NCI-H1694 treated with DMSO at 0.1 percent for 48 hours (cell line): ENCODE measurements around the gene TKT.
A peak's percentile ranks its signal among the peaks of the same experiment; 100 is the strongest.
"Not testable (repeated sequence)": the region's sequence is repeated elsewhere in the genome, so short reads cannot be mapped to it uniquely, and the experiment has no call there.

Source experiments
- DNase-seq: peaks from one replicate; lab custom pipeline; 2025; lab: John Stamatoyannopoulos, UW

TKT gene, protein sequence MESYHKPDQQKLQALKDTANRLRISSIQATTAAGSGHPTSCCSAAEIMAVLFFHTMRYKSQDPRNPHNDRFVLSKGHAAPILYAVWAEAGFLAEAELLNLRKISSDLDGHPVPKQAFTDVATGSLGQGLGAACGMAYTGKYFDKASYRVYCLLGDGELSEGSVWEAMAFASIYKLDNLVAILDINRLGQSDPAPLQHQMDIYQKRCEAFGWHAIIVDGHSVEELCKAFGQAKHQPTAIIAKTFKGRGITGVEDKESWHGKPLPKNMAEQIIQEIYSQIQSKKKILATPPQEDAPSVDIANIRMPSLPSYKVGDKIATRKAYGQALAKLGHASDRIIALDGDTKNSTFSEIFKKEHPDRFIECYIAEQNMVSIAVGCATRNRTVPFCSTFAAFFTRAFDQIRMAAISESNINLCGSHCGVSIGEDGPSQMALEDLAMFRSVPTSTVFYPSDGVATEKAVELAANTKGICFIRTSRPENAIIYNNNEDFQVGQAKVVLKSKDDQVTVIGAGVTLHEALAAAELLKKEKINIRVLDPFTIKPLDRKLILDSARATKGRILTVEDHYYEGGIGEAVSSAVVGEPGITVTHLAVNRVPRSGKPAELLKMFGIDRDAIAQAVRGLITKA

DNA sequence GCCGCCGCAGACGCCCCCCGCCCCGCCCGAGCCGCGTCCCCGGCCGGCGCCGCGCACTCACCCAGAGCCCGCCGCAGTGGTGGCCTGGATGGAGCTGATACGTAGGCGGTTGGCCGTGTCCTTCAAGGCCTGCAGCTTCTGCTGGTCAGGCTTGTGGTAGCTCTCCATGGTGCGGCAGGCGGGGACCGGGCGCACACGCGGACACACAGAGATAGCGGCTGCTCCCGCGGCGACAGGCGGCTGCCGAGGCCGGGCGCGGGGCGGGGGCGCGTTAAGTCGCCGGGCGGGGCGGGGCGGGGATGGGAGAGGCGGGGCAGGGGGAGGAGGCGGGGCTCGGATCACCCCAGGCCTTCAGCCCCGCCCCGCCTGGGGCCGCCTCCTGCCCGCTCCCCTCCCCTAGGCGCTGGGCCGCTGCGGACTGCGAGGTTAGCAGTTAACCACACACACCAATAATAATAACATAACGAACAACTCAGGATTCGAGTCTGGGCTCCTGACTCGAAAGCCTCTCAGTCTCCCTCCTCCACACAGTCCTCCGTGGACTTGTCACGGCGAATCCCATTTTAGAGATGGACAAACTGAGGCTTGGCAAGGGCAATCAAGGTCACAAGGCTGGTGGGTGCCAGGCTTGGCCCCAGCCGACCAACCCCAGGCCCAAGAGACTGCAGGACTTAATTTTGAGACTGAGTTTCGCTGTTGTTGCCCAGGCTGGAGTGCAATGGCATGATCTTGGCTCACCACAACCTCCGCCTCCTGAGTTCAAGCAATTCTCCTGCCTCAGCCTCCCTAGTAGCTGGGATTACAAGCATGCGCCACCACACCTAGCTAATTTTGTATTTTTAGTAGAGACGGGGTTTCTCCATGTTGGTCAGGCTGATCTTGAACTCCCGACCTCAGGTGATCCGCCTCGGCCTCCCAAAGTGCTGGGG, at the start of gene TKT:
TKT (minus strand) TSS at position 248 of the 929 bp plus-strand sequence; CDS start at position 168, 80 bp downstream.
- DNase-seq: no peak

DNA sequence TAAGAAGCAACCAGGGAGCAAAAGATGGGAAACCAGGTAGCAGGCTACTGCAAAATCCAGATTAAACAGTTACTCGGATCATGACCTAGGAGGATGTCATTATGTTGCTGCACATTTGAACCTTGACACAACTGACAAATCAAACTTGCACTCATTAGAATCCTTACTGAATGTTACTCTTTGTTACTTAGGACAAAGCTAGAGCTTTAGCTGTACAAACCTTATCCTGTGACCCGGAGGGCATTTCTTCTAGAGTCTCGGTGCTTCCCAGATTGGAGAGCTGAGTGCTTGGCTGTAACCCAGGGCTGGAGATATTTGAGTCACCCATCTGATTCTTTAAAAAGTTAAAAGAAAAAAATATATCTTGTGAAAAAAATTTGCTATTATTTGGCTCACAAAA, 48.1 kb upstream of the TKT start:
- DNase-seq: no peak

DNA sequence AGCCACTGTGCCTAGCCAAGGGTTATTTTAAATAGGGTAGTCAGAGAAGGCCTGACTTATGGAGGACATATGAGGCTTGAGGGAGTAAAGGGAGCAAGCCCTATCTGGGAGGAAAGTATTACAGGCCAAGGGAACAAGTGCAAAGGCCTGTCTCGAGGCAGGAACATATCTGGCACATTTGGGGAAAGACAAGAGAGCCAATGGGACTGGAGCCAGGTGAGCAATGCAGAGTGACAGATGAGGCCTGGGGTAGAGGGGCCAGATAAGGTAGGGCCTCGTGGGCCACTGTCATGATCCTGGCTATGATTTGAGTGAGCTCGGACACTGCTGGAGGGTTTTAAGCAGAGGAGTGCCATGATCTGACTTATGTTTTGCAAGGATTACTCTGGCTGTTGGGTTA, 47.7 kb upstream of the TKT start:
- no peak for DNase-seq

DNA sequence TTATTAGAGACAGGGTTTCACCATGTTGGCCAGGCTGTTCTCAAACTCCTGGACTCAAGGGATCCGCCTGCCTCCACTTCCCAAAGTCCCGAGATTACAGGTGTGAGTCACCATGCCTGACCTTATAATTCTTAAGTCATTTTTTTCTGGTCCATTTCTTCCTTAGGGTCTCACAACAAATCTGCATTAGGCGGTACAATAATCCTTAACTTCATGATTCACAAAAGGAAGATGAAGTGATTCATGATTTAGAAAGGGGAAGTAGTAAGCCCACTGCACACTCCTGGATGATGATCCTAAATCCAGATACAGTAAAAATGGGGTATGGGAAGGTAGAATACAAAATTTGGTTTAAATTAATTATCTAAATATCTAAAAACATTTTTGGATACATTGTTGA, 45.0 kb upstream of the TKT start:
- DNase-seq: no peak

DNA sequence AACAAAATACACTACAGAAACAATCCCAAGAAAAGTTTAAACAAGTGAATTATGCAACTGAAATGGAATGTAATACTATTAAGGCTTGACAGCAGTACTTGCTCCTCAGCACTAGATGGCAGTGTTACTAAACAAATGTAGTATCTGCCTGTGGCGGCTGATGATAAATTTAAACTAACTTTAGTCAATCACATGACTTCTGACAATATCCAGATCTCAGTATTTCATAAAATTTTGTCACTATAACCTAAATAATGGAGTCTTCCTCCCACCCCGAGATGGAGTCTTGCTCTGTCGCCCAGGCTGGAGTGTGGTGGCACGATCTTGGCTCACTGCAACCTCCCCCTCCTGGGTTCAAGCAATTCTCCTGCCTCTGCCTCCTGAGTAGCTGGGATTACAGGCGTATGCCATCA, 43.8 kb upstream of the TKT start:
- DNase-seq: peak; percentile 24

DNA sequence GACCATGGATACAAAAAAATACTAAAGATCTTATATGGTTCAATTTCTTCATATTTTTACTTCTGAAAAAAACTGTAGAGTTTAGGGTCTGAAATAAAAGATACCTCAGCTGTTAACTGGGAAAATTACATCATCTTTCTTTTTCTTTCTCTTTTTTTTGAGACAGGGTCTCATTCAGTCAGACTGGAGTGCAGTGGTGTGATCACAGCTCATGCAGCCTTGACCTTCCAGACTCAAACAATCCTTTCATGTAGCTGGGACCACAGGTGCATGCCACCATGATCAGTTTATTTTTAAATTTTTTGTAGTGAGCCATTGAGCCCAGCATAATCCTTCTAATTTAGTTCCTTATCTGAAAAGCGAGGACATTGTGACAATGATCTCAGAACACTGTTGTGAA, 39.6 kb upstream of the TKT start:
- no peak for DNase-seq

DNA sequence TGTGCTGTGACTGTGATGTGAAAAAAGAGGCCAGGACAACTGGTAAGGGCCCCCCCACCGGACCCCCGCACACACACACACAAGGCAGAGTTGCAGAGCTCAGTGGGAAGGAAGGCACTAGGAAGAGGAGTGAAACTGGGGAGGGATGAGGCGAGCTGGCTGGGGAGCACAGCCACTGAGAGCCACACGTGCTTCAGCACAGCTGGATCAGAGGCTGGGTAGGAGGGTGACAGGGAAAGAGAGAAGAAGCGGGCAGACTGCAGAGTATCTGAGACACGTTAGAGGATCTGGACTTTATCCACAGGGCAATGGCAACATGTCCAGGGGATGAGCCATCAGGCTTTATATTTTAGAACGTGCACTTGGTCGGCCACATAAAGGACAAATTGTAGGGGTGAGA, 38.0 kb upstream of the TKT start:
- DNase-seq: no peak

DNA sequence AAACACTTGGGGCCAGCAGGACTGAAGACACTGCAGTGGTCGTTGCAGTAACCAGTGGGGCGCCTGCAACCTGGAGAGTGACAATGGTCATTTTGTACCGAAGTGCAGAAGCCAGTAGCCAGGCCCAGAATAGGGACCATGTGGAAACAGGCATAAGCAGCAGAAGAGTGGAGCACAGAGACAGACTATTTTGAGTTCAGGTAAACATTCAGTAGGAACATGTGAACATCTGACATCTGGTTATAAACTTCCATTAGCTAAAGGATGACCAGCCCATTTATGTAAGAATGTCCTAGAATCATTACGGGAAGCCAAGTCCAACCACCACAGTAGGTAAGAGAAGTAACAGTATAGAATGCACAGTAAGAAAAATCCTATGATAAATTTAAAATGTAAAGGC, 32.4 kb upstream of the TKT start:
- DNase-seq: no peak

DNA sequence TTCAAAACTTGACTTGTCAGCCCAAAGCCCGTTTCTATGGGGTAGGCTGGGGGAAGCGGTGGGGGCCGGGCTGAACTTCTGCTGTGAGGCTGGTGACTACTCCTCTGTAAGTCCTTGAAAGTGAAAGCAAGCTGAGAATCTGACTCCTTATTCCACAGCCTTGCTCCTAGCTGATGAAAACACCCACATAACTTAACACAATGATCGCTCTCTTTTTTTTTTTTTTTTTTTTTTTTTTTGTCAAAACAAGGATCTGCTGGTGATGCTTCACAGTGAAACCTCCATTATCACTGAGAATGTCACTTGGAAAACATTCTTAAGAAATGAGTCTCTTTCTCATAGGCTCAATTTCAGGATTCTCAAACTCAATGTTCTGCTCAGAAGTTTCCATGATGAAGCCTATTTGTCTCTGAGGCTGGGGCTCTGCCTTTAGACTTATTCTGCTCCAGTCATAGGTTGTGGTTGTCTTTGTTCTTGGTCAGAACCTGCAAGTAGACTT, 31.4 kb upstream of the TKT start:
- no peak for DNase-seq

DNA sequence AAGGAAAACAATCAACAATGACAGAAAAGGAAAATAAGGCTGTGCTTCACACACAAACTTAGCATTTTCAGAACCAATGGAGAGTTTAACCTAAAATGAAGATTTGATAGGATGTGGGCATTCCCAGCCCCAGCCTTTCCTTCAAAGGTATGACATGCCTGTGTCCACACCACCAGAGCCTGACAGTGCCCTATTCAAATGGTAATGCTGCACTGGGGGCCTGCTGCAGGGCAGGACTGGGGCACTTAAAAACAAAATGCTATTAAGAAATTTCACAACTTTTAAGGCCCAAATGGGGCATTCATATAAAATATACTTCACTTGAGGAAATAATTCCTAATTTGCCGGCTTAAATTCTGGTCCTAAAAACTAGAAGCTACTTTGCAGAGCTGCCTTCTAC, 30.9 kb upstream of the TKT start:
- DNase-seq: no peak

DNA sequence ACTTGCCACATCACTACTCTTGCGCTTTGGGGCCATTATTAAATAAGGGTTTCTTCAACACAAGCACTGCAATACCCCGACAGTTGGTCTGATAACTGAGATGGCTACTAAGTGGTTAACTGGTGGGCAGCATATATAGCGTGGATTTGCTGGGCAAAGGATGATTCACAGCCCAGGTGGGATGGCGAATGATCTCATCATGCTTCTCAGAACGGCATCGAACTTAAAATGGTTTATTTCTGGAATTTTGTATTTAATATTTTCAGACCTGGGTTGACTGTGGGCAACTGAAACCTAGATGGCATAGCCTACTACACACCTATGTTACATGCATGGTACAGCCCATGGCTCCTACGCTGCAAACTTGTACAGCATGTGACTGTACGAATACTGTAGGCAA, 26.8 kb upstream of the TKT start:
- no peak for DNase-seq

DNA sequence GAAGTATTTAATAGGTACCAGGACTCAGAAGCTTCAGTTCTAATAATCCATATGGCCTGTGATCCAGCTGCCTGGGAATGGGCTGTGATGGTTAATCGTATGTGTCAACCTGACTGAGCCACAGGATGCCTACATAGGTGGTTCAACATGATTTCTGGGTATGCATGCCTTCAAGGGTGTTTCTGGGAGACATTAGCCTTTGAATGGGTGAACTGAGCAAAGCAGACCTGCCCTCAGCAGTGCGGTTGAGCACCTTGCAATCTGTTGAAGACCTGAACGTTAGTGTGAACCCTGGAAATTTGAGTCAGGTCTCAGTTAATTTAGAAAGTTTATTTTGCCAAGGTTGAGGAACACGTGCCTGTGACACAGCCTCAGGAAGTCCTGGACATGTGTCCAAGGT, 22.8 kb upstream of the TKT start:
- no peak for DNase-seq

DNA sequence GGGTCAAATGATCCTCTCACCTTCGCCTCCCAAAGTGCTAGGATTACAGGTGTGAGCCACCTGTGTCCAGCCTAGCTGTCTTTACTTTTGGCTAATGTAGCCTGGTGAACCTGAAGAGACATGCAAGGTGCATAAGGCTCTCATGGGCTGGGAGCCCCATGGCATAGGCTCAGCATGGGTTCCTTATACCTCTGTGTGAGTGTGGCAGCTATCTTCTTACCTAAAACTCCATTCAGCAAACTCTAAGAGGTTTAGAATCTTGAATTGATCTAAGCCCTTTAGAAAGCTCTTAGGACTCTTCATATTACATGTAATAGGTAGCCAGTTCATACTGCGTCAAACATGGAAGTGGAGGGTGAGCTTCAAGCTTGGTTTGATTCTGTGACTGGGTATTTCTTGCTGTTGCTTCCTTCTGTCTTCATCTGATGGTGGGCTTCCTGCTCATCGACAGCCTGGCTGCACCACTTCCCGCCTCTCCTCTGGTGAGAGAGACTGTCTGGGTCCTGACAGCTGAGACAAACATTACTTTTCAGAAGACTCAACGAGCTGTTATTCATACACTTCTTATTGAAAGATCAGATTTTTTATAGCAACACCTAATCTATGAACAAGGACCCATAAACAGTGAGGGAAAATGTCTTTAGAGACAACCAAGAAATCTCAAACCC, 19.2 kb upstream of the TKT start:
- DNase-seq: no peak

DNA sequence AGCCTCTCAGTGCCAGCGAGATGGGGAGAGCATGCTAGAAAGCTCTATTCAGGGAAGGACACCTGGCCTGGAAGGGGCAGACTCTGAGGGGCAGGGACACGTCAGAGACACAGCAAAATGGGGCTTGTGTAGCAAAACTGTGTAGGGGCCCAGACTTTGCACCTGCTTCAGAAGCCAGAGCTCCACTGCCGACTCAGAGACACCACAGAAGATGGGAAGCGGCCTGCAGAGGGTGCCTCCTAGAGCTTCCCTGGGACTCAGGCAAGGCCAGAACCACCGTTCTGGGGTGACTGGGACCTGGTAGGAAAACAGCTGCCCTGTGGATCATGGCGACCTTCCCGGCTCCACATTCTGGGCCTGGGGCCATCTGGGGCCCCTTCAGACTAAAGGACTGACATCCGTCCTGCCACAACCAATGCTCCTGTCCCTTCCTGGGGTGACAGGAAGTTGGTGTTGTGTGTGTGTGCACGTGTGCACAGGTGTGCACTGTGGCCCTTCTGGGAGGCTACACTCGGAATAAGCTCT, 17.4 kb upstream of the TKT start:
- no peak for DNase-seq

DNA sequence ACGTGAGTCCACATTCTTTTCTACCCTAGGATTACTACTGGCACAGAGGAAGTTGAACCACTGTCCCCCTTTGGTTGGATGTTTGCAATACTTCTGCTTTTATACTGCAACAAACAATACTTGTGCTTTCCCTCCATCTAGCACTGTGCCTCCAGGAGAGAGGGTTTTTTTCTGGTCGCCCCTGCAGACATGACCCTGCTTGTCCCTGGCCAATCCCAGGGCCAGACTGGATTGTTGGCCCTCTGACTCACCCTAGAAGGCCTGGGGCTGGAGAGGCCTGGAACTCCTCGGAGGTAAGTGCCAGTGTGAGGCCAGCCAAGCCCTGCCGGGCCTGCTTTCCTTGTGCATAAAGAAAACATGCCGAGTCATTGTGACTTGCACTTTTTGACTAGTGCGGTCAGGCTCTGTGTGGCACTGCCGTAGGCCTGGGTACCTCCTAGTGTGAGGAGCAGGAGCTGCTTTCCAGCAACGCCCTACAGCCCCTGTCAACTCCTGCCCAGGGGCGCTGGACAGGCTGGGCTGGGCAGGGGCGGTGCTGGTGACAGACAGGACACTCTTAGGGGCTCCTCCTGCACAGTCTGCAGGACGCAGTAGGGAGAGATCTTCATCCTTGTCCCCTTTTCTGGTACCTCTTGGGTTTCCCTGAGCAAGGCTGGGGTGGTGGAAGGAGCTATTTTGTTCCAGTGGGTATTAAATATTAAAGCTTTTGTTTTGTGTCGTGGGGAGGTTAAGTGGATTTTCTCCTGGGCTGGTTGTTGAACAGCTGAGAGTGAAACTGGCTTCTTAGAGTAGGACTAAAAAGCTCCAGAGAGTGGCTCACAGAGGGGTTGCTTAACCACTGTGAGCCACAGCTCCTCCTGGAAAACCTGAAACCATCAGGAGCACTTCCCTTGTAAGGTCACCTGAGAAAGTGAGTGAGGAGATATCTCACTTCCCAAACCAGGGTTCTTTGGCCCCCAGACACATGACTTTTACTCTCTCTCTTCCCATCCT, 14.4 kb upstream of the TKT start:
- DNase-seq: no peak

DNA sequence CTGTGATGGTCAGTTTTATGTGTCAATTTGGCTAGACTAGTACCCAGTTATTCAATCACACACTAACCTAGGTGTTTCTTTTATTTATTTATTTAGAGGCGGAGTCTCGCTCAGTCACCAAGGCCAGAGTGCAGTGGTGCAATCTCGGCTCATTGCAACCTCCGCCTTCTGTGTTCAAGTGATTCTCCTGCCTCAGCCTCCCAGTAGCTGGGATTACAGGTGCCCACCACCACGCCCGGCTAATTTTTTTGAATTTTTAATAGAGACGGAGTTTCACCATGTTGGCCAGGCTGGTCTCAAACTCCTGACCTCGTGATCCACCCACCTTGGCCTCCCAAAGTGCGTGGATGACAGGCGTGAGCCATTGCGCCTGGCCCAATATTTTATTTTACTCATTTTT, 13.4 kb upstream of the TKT start:
- DNase-seq: not testable (repeated sequence)

DNA sequence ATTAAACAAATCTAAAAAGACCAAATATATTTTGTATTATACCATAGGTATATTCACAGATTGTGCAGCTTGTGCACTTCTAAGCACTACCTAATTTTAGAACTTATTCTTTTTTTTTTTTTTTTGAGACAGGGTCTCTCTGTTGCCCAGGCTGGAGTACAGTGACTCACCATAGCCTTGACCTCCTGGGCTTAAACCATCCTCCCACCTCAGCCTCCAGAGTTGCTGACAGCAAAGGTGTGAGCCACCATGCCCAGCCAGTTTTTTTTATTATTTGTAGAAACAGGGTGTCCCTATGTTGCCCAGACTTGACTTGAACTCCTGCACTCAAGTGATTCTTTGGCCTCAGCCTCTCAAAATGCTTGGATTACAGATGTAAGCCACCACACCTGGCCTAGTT, 11.9 kb upstream of the TKT start:
- no peak for DNase-seq

DNA sequence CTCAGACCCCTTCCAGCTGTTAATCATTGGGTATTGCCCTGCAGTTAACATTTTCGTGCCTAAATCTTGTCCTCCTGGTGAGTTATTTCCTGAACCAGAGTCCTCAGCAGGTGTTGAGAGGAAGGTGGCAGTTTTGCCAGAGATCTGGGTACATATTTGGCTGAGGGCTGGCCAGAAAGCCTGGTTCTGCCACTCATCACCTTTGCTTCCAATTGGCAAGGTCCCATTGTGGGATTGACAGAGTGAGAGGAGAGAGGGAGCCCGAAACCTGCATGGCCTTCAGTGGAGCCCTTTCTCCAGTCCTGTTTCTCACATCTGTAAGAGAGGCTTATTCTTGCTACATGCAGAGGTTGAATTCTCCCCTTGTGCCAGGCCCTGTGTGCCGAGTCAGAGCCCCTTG, 8.9 kb upstream of the TKT start:
- DNase-seq: no peak

DNA sequence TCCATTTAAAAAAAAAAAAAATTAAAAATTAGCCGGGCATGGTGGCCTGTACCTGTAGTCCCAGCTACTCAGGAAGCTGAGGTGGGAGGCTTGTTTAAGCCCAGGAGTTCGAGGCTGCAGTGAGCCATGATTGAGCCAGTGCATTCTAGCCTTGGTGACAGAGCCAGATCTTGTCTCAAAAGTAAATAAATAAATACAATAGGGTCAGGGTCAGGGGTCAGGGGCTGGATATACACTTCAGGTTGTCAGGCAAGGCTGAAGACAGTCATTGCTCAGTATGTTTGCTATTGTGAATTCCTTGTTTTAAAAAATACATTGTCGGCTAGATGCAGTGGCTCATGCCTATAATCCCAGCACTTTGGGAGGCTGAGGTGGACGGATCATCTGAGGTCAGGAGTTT, 8.1 kb upstream of the TKT start:
- no peak for DNase-seq

DNA sequence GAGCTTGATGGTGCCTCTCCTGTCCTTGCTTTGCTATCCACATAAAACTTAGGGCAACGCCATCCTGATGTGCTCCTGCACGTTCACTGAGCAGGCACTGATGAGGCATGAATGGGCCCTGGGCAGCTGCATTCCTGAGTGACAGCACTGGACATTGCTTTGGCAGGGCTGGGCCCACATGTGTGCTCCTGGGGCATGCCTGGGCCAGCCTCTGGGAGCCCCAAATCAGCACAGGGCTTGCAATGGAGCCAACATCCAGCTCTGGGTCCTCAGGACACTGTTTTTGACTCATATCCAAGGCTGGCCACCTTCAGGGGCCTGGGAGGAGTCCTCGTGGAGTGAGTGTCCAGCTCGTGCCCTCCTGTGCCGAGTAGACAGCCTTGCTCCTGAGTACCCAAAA, 5.9 kb upstream of the TKT start:
- DNase-seq: no peak
